Measurements from ENCODE around the gene CNPPD1.

Gene CNPPD1

GRCh38 chr2:219158025-219158424 lies 18.7 kb downstream of the CNPPD1 start:
- DNase-seq: no peak

- no peak for DNase-seq
Observed at GRCh38 chr2:219157396-219157795, 19.3 kb downstream of the CNPPD1 start.

- DNase-seq: peak; percentile 24 to 75
Observed at GRCh38 chr2:219155054-219155644, 21.6 kb downstream of the CNPPD1 start.

GRCh38 chr2:219149667-219150066 lies 27.1 kb downstream of the CNPPD1 start:
- no peak for DNase-seq

- DNase-seq: no peak
Observed at GRCh38 chr2:219142329-219142728, 34.4 kb downstream of the CNPPD1 start.

GRCh38 chr2:219140722-219141121 lies 36.0 kb downstream of the CNPPD1 start:
- no peak for DNase-seq

GRCh38 chr2:219133976-219134375 lies 42.7 kb downstream of the CNPPD1 start:
- DNase-seq: no peak

GRCh38 chr2:219131744-219132143 lies 45.0 kb downstream of the CNPPD1 start:
- no peak for DNase-seq

GRCh38 chr2:219131327-219131726 lies 45.4 kb downstream of the CNPPD1 start:
- no peak for DNase-seq

- no peak for DNase-seq
Observed at GRCh38 chr2:219129589-219129988, 47.1 kb downstream of the CNPPD1 start.

- DNase-seq: no peak
Observed at GRCh38 chr2:219128396-219128795, 48.3 kb downstream of the CNPPD1 start.

- DNase-seq: no peak
Observed at GRCh38 chr2:219127037-219127635, 49.6 kb downstream of the CNPPD1 start.

GRCh38 chr2:219126555-219126954 lies 50.2 kb downstream of the CNPPD1 start:
- no peak for DNase-seq

GRCh38 chr2:219125886-219126270 lies 50.8 kb downstream of the CNPPD1 start:
- DNase-seq: no peak

- no peak for DNase-seq
Observed at GRCh38 chr2:219125225-219125885, 51.4 kb downstream of the CNPPD1 start.

GRCh38 chr2:219124381-219125110 lies 52.2 kb downstream of the CNPPD1 start:
- DNase-seq: peak; percentile 11 to 34

- DNase-seq: no peak
Observed at GRCh38 chr2:219123356-219124135, 53.2 kb downstream of the CNPPD1 start.

- no peak for DNase-seq
Observed at GRCh38 chr2:219122202-219122980, 54.3 kb downstream of the CNPPD1 start.

Data from CD4-positive, alpha-beta T cell treated with Interferon alpha-2 for 1 hour (primary cell).